Activated naive CD4-positive, alpha-beta T cell treated with anti-CD3 and anti-CD28 coated beads, Interleukin-2, amount 50 U/mL, for 24 hours (primary cell): ENCODE data around the gene MTOR.
A peak's percentile ranks its signal among the peaks of the same experiment; 100 is the strongest.

Experiments used
- H3K27ac Mint-ChIP-seq: one replicate; pipeline ENCODE4 v1.8.0; 2021; ENCODE audit warnings: mild to moderate bottlenecking, mixed read lengths
- H3K27me3 Mint-ChIP-seq: one replicate; pipeline ENCODE4 v1.8.0; 2021; ENCODE audit warnings: mixed read lengths
- H3K36me3 Mint-ChIP-seq: one replicate; pipeline ENCODE4 v1.8.0; 2021; ENCODE audit warnings: mixed read lengths
- H3K4me1 Mint-ChIP-seq: one replicate; pipeline ENCODE4 v1.8.0; 2021; ENCODE audit warnings: mixed read lengths
- H3K4me3 Mint-ChIP-seq: one replicate; pipeline ENCODE4 v1.8.0; 2021; ENCODE audit warnings: mild to moderate bottlenecking, mixed read lengths
- H3K9me3 Mint-ChIP-seq: one replicate; pipeline ENCODE4 v1.8.0; 2021; ENCODE audit warnings: mixed read lengths

The MTOR gene

DNA sequence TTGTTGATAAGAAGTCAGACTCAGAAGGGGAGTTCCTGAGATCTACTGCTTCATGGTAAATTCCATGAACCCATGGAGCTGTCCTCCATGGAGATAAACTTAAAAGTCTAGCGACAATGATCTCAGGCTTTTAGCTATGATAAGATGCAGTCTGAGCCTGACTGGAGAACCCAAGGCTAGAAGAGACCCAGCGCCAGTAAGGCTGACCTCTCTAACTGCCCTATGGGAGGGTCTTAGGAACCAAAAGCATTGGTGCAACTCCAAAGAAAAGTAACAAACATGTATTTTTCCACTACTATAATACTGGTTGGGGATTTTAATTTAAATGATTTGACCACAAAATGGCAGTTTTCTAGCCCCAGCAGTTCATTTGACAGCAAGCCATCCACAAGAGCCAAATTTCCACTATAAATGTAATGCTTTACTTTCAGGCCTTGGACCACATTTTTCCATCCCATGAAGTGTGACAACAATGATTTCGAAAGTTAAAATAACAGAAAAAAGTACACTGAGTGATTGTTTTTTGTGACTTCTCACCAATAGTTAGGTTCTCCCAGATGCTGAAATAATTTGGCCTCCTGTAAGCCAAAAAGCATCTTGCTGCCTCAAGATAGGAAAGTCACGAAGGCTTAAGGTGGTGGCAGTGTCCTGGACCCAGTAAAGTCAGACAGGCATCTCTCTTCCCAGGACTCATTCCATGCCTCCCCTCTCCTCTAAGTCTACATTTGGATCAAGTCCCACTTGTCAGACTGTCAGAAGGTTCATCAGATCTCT is 119.5 kb downstream of the MTOR start:
- H3K27me3 Mint-ChIP-seq = no peaks in the 10 kb centered on the region
- peaks cover 9% of the 10 kb centered on the region for H3K36me3 Mint-ChIP-seq
- H3K27ac Mint-ChIP-seq = no peak overlapping the region
- H3K4me3 Mint-ChIP-seq = no peak overlapping the region
- peaks cover 5% of the 10 kb centered on the region for H3K4me1 Mint-ChIP-seq
- H3K9me3 Mint-ChIP-seq = no peaks in the 10 kb centered on the region

DNA sequence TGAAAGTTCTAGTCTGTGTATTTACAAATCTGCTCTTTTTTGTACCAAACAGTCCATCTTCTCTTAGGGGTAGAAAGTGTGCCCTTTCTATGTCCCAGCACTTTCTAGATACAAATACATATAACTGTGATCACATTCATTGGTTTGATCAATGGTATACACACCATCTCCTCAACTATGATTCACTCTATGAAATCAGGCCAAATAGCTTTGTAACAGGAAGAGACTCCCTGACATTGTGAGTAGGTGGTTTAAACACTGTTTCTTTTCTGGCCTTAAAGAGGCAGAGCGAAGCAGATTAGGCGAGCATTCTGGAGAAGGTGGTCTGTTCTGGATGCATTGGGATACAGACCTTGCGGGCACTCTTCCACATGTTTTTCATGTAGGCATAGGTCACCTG is 123.4 kb downstream of the MTOR start:
- Mint-ChIP-seq H3K27me3 (no peaks in the 10 kb centered on the region), H3K9me3 (no peaks in the 10 kb centered on the region), H3K4me1 (peaks cover 5% of the 10 kb centered on the region), H3K36me3 (peaks cover 7% of the 10 kb centered on the region), H3K4me3 (no peak overlapping the region), H3K27ac (peak overlapping the region; percentile 68)

DNA sequence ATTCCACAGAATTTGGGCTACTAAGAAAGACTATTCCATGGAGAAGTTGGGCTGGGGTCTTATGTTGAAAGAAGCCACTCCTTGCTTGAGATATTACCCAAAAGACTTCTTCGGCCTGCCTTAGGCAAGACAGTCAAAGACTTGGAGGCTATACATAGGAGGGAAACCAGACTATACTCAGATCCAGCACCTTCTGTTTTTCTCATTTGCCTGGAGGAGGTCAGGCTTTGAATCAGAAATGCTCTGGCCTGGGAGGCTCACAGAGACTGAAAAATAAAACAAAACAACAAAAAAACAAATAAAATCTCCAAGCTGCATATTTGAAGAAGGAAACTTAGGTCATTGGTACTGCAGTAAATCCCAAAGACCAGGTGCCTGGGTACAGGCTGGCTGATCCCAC is 124.3 kb downstream of the MTOR start:
- H3K36me3 Mint-ChIP-seq = peaks cover 6% of the 10 kb centered on the region

DNA sequence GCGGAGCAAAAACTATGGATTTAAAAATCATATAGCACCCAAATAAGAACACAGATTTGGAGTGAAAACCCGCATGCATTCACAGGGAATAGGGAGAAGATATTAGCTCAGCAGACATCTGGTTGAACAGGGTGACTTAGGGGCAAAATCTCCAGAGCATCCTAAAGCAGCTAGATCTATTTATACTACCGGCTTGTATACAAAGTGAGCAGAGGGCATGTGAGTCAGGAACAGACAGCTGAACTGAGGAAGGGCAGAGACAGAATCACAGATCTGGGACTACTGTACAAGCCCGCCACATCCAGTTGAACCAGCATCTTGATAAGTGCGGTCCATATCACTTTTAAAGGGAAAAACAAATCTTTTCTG is 127.5 kb downstream of the MTOR start:
- Mint-ChIP-seq H3K4me3 (no peak overlapping the region), H3K36me3 (peaks cover 12% of the 10 kb centered on the region), H3K4me1 (no peaks in the 10 kb centered on the region), H3K27me3 (no peaks in the 10 kb centered on the region), H3K27ac (no peak overlapping the region), H3K9me3 (no peaks in the 10 kb centered on the region)

More for the DNA sequence above, 124.3 kb downstream of the MTOR start:
- Mint-ChIP-seq H3K4me1 (no peaks in the 10 kb centered on the region), H3K27me3 (no peaks in the 10 kb centered on the region), H3K27ac (no peak overlapping the region), H3K4me3 (no peak overlapping the region), H3K9me3 (no peaks in the 10 kb centered on the region)

DNA sequence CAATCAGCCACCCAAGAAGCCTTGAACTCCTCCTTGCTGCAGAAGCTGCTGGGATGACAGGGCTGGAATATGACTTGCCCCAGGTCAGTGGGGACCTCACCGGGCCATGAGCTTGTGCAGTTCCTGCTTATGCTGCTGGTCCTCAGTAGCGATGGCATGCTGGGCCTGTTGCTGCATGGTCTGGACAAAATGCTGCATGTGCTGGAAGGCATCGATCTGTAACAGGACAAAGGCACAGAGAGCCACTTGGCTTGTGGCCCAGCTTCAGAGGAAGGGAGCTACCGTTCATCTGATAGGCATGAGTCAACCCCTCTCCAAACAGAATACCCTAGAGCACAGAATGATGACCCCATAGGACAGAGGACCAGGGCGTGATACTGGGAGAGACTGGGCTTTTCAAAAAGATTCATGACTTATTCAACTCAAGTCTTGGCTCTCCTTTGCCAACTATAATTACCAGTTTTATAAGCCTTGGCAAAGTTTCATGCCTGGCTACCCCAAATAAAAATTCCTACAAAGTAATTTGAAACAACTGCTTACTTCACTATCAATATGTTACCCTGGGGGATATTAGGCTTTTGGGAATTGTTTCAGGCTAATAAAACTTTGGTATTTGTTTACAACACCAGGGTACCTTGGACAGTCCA is 128.0 kb downstream of the MTOR start:
- Mint-ChIP-seq H3K27me3 (no peaks in the 10 kb centered on the region), H3K27ac (no peak overlapping the region), H3K36me3 (peaks cover 16% of the 10 kb centered on the region), H3K4me3 (no peak overlapping the region), H3K4me1 (no peaks in the 10 kb centered on the region), H3K9me3 (no peaks in the 10 kb centered on the region)

DNA sequence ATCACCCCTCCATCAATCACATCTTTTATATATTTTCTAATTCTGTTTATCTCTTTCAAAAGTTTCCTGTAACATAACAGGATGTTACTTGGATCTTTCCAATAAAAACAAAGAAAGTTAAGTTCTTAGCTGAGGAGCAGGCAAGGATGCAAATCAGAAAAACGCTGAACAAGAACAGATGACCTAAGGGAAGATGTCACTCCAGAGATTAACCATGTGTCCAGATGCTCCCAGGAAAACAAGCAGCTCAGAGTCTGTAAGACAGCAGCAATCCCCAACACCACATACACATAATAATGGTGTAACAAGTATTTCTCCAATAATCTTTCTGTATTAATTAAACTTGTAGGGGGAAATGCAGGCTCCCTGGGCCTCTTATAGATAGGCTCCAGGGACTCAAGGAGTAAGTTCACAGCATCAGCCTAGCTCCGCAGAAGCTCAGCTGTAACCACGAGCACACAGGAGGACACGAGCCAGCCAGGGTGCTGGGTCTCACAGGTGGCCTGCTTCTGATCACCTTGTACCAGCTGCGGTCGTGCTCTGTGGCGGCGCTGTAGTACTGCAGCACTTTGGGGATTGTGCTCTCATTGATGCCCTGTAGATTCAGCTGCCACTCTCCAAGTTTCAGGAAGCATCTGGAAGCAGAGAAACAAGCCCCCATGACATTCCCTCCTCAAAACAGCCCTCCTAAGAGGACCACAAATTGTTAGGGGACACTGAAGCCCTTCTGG is 129.6 kb downstream of the MTOR start:
- Mint-ChIP-seq H3K27me3 (no peaks in the 10 kb centered on the region), H3K36me3 (peaks cover 16% of the 10 kb centered on the region), H3K4me1 (no peaks in the 10 kb centered on the region), H3K4me3 (no peak overlapping the region), H3K27ac (no peak overlapping the region), H3K9me3 (no peaks in the 10 kb centered on the region)

DNA sequence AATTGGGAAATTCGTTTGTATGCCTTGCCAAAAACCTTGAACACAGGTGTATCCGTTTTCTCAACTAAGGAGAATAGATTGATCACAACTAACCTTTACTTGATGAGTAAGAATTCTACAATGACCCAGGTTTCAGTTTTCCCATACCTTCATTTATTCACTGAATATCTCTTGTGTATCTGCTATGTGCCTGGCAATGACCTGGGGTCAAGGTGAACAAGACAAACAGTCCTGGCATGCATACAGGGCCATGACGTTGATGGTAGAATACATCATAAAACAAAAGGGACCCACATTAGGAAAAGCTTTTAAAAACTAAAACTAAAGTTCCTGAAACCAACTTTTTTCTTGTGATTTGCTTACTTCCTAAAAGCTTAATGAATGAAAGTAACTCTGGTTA is 130.5 kb downstream of the MTOR start:
- Mint-ChIP-seq H3K27ac (no peak overlapping the region), H3K4me1 (no peaks in the 10 kb centered on the region), H3K36me3 (peaks cover 21% of the 10 kb centered on the region), H3K4me3 (no peak overlapping the region), H3K9me3 (no peaks in the 10 kb centered on the region), H3K27me3 (no peaks in the 10 kb centered on the region)

DNA sequence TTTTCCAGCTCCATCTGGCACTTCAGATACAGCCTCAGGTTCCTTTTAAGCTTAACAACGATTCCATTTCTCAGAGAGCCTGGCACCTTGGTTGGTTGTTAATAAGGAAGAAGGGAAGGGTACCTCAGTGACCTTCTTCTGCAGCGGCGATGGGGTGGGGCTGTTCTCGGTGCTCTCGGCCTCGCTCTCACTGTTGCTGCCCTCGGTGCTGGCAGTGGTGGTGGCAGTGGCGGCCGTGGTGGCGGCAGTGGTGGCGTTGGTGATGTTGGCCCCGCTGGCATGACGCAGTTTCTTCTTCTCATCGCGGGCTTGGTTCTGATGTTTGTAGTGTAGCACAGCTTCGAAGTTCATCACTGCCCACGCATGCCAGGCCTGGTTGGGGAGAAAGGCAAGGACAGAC is 131.9 kb downstream of the MTOR start:
- H3K4me1 Mint-ChIP-seq = no peaks in the 10 kb centered on the region
- H3K27me3 Mint-ChIP-seq = no peaks in the 10 kb centered on the region
- H3K9me3 Mint-ChIP-seq = no peaks in the 10 kb centered on the region
- no peak overlapping the region for H3K27ac Mint-ChIP-seq
- H3K4me3 Mint-ChIP-seq = no peak overlapping the region
- peaks cover 24% of the 10 kb centered on the region for H3K36me3 Mint-ChIP-seq

DNA sequence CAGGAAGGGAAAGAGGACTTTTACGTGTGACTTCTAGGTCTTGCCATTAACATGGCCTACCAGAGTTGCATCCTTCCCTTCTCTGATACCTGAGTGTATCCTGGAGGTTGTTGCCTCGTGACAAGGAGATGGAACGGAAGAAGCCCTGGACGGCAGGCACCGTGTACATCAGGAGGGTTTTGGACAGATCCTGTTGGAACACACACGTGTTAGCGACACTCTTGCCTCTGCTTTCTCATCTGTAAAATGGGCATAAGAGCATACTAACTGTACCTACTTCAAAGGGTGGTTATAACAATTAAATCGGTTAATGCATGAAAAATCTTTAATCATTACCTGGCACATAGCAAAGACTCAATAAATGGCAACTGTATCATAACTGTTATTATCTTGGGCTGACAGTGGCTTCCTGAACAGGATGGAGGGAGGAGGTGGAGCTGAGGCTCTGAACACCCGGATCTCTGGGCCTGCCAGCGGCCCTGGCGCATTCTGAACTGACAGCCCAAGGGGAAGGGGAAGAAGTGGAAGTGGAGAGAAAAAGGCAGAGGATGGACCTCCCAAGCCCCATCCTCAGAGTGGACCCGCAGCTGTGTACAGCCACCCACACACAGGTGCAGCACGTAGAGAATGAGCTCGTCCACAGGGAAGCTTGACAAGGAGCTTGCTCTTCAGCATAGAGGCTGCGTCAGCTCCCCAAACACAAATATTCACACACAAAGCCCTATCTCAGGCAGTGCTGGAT is 132.5 kb downstream of the MTOR start:
- Mint-ChIP-seq H3K27ac (no peak overlapping the region), H3K4me1 (no peaks in the 10 kb centered on the region), H3K27me3 (no peaks in the 10 kb centered on the region), H3K9me3 (no peaks in the 10 kb centered on the region), H3K36me3 (peaks cover 21% of the 10 kb centered on the region), H3K4me3 (no peak overlapping the region)

DNA sequence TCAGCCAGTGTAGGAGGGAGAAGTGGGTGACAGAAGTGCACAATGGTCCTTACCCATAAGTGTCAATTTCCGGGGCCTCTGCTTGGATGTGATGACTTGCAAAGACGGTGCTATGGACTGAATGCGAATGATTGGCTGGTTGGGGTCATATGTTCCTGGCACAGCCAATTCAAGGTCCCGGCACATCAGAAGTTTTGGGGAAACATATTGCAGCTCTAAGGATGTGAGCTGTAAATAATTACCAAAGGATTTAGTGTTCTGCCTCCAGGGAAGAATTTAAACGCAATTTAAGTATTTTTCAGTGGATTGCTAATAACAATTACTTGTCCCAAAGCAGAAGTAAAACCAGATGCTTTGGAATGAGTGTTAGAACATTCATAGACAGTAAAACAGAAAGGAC is 135.8 kb downstream of the MTOR start:
- H3K9me3 Mint-ChIP-seq = no peaks in the 10 kb centered on the region
- peaks cover 23% of the 10 kb centered on the region for H3K36me3 Mint-ChIP-seq
- H3K27ac Mint-ChIP-seq = no peak overlapping the region
- H3K27me3 Mint-ChIP-seq = no peaks in the 10 kb centered on the region
- no peaks in the 10 kb centered on the region for H3K4me1 Mint-ChIP-seq
- H3K4me3 Mint-ChIP-seq = no peak overlapping the region

DNA sequence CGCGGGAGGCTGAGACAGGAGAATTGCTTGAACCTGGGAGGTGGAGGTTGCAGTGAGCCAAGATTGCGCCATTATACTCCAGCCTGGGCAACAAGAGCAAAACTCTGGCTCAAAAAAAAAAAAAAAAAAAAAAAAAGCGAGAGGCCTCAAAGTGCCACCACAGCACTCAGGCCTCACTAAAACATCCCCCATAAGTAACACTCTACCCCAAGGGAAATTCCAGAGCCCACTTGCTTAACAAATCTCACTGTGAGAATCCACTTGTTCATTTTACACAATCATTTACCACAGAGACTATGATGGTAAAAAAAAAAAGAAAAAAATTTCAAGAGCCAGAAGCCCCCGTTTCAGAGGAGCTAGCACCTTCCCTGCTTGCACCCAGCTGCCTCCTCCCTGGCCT is 136.4 kb downstream of the MTOR start:
- Mint-ChIP-seq H3K4me3 (no peak overlapping the region), H3K9me3 (no peaks in the 10 kb centered on the region), H3K27ac (no peak overlapping the region), H3K27me3 (no peaks in the 10 kb centered on the region), H3K4me1 (no peaks in the 10 kb centered on the region), H3K36me3 (peaks cover 21% of the 10 kb centered on the region)

DNA sequence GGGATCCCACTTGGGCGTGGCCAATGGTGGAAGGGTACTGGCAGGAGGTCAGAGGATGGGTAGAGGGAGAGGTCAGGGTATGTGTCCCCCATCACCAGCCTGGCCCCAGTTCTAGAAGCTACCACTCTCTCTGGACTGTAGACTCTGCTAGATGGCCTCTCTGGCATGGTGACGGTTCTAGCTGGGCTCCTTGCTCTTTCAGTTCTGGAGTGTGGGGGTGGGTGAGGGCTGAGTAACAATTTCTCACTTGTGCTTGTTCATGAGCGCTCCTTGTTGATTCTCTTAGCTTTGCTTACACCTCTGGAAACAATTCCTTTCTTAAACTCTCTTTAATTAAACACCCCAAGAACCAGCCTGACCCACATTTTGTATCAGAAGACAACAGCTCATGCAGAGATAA is 137.4 kb downstream of the MTOR start:
- no peaks in the 10 kb centered on the region for H3K4me1 Mint-ChIP-seq
- no peak overlapping the region for H3K27ac Mint-ChIP-seq
- H3K27me3 Mint-ChIP-seq = no peaks in the 10 kb centered on the region
- peaks cover 17% of the 10 kb centered on the region for H3K36me3 Mint-ChIP-seq
- H3K9me3 Mint-ChIP-seq = no peaks in the 10 kb centered on the region
- H3K4me3 Mint-ChIP-seq = no peak overlapping the region

DNA sequence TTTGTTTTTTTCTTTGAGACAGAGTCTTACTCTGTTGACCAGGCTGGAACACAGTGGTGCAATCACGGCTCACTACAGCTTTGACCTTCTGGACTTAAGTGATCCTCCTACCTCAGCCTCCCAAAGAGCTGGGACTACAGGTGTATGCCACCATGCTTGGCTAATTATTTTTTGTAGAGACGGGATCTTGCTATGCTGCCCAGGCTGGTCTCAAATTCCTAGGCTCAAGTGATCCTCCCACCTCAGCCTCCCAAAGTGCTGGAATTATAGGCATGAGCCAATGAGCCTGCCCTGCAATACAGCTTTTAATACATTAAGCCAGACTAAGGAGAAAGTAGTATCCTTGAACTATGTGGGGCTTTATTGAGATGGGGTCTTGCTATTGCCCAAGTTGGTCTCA is 146.0 kb downstream of the MTOR start:
- Mint-ChIP-seq H3K27me3 (no peaks in the 10 kb centered on the region), H3K4me3 (no peak overlapping the region), H3K4me1 (no peaks in the 10 kb centered on the region), H3K36me3 (peaks cover 3% of the 10 kb centered on the region), H3K9me3 (no peaks in the 10 kb centered on the region), H3K27ac (no peak overlapping the region)

DNA sequence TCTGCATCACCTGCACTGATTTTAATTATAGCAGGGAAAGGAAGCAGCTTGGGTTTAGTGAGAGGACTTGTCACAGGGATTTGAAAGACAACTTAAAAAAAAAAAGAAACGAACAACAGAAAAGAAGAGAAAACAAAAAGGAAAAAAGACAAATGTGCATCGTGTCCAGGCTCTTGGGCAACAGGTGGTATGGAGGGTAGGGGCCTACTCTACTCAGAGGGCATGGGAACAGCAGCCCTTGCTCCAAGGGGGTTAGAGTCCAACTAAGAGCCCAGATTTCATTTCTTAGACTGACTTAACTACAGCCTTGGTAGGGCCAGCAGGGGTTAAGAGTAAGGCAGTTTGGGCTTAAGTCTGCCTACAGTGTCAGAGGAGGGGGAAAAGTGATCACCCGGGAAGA is 147.4 kb downstream of the MTOR start:
- Mint-ChIP-seq H3K9me3 (no peaks in the 10 kb centered on the region), H3K27me3 (no peaks in the 10 kb centered on the region), H3K4me3 (no peak overlapping the region), H3K36me3 (peaks cover 3% of the 10 kb centered on the region), H3K27ac (no peak overlapping the region), H3K4me1 (no peaks in the 10 kb centered on the region)

DNA sequence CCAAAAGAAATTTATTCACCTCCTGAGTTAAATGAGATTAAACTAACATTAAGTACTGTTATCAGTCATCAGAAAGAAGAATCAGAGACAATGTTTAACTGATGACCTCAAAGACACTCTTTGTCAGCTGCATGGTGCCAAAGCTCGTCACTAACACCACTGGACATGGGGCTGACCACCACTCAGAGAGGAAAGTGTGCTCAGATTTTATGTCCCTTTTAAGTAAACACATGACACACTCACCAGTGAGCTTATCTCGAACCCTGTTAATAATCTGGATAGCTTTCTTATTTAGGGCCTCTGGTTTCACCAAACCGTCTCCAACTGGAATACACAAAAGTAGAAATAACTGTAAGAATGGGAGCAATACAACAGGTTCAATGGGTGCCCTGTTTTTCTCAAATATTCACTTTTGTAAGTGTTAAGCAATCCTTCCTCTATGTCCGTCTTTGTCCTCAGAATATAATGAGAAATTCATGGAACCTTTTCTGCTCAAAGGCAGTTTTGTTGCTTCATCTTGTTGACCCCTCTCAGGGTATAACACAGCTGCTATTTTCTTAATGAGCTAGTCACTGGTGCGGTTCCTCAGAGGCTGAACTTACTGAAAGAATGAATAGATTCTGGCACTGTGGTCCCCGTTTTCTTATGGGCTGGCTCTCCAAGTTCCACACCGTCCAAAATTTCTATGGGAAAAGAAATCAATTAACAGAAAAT is 153.1 kb downstream of the MTOR start:
- H3K27ac Mint-ChIP-seq = no peak overlapping the region
- peaks cover 8% of the 10 kb centered on the region for H3K36me3 Mint-ChIP-seq
- no peaks in the 10 kb centered on the region for H3K9me3 Mint-ChIP-seq

More for the DNA sequence above, 153.1 kb downstream of the MTOR start:
- H3K4me1 Mint-ChIP-seq = no peaks in the 10 kb centered on the region
- no peak overlapping the region for H3K4me3 Mint-ChIP-seq
- no peaks in the 10 kb centered on the region for H3K27me3 Mint-ChIP-seq
